Head of caudate nucleus (tissue), 42 donors: ENCODE measurements around the gene TASOR2.
A peak's percentile ranks its signal among the peaks of the same experiment; 100 is the strongest.

Source experiments
- DNase-seq, 42 donors: peaks; one replicate each; pipeline versions ENCODE4 v3.0.0 to v3.0.0-alpha.2; 2020 to 2021; ENCODE audit warnings: mixed read lengths in 7 of 42
- intact Hi-C: fragments of 100-400 bp; cut with DNase I; formaldehyde crosslinking; loops from one replicate; pipeline ENCODE4 v1.15.0; 2022

The TASOR2 gene

GRCh38 chr10:5670662-5671375, 13.8 kb upstream of the TASOR2 start:
- no peak for DNase-seq
- intact Hi-C loops = no loop called here

DNA sequence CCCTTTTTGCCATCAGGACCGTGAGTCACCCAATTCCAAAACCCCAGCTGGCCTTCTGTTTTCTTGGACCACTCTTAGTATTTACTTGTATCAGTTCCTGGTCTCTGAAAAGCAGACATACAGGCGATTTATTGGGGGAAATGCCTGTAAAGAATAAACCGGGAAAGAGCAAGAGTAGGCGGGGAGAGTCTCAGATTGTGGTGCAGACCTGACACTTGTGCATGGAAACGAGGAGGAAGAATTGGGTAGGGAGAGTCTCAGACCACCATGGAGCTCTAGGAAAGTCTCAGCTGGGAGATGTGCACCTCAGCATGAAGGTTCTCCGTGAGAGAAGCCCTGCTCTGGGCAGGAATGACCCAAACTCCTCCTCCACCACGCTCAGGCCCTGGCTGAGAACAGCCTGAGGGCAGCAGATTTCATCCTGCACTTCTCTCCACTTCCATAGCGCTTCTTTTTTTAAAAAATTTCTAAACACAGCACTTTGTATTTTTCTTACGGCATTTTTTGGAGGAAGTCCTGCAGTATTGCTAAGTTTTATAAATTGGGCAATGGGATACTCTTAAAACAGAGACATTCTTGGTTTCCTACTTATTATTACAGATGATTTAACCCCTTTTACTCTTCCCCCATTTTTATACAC, 6.1 kb upstream of the TASOR2 start:
- intact Hi-C loops = no loop called here
- DNase-seq = no peak

- intact Hi-C loops = no loop called here
- DNase-seq = no peak
Measured at GRCh38 chr10:5679037-5679435, 5.6 kb upstream of the TASOR2 start.

DNA sequence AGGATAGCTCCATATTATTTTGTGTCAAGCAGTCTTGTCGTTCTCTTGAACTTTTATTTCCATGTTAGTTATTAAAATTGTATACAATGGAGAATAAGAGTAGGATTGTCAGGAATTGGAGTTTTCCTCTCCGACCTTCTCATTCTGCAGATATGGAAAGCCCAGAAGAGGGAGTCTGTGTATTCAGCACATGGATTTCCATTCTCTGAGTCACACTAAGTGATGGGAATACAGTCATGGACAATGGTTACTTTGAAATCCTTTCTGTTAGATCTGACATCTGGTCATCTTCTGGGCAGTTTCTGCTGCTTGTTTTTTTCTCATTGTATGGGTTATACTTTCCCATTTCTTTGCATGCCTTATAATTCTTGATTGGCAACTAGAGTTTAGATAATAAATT, 5.0 kb upstream of the TASOR2 start:
- peak in 1 of 42 donors; percentile 23 for DNase-seq
- intact Hi-C loops = no loop called here

GRCh38 chr10:5681930-5682329, 2.7 kb upstream of the TASOR2 start:
- intact Hi-C loops = no loop called here
- no peak for DNase-seq

GRCh38 chr10:5683065-5683464, 1.6 kb upstream of the TASOR2 start:
- intact Hi-C loops = no loop called here

DNA sequence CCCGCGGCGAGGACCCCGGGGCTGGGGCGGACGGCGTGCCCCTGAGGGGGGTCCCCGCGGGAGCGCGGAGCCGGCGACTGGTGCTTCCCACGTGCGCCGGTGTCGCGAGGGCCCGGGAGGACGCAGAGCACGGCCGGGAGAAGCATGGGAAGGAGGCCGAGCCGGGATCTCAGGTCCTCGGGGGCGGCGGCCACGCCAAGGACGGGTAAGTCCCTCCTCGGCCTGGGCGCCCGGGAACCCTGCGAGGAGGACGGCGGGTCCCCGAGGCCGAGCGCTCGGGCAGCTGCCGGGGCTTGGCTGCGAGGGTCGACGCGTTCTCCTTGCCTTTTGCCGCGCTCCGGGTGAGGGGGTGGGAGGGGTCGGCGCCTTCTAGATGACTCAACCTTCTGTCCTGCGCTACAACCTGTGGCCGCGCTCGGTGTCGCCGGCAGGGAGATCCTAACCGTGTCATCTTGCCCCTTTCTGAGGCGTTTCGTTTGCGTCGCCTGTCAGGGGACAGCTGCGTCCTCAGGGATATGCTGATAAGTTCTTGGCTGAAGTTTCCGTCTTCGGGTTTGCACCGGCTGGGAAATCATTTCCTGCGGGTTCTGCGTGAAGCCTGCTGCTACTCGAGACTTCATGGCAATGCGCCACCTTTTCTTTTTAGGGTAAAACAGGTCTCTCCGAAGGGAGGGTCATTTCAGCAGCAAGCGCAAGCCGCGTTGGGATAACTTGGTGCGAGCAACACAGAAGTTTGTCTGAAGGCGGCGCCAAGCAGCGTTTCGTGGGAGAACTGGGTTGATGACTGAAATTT, 529 bp downstream of the TASOR2 start:
- intact Hi-C loops = loop anchor here (2.0 to 5.0 kb wide), 3 partner anchors 18 to 202 kb away; partner anchors contain the start of genes ANKRD16, ASB13 and GDI2
- peak; percentile 60 to 93 (median 80) for DNase-seq

More at GRCh38 chr10:5683065-5683464, 1.6 kb upstream of the TASOR2 start:
- DNase-seq = no peak

GRCh38 chr10:5685764-5686240, 1.2 kb downstream of the TASOR2 start:
- intact Hi-C loops = loop anchor here (2.0 to 5.0 kb wide), 3 partner anchors 19 to 201 kb away; partner anchors contain the start of genes ANKRD16, ASB13 and GDI2
- no peak for DNase-seq

GRCh38 chr10:5688587-5688986, 3.9 kb downstream of the TASOR2 start:
- intact Hi-C loops = loop anchor here (5.0 kb wide), 1 partner anchor 199 kb away; the partner anchor contains the start of gene ANKRD16
- DNase-seq = no peak

DNA sequence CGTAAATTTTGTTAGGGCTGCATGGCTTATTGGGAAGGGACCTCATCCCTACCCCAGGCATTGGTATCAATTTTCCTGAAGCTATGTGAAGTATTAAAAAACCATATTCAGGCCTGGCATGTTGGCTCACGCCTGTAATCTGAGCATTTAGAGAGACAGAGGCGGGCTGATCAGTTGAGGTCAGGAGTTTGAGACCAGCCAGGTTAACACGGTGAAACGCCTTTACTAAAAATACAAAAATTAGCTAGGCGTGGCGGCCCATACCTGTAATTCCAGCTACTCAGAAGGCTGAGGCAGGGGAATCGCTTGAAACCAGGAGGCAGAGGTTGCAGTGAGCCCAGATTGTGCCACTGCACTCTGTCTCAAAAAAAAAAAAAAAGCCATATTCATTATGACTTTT, 7.1 kb downstream of the TASOR2 start:
- intact Hi-C loops = no loop called here
- no peak for DNase-seq

GRCh38 chr10:5692461-5693358, 8.1 kb downstream of the TASOR2 start:
- peak in 39 of 42 donors; percentile 17 to 69 (median 37) for DNase-seq
- intact Hi-C loops = no loop called here

GRCh38 chr10:5694573-5694972, 9.9 kb downstream of the TASOR2 start:
- DNase-seq = no peak
- intact Hi-C loops = no loop called here

DNA sequence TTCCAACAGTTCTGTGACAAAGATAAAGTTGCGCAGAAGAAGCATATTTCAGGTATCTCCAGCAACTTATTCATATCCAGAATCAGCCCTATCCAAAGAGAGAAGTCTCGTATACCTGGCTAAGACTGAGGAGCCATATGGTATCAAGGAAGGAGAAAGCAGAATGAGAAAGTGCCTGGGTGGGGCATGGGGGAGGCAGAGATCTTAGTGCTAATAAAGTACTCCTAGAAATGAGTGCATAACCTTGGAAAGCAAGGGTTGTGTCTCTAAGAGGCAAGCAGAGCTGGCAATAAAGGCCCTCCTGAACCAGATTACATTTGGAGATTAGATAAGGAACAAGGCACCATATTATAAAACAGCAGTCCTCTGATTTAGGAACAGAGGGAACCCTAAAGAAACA, 12.7 kb downstream of the TASOR2 start:
- DNase-seq = no peak
- intact Hi-C loops = no loop called here

DNA sequence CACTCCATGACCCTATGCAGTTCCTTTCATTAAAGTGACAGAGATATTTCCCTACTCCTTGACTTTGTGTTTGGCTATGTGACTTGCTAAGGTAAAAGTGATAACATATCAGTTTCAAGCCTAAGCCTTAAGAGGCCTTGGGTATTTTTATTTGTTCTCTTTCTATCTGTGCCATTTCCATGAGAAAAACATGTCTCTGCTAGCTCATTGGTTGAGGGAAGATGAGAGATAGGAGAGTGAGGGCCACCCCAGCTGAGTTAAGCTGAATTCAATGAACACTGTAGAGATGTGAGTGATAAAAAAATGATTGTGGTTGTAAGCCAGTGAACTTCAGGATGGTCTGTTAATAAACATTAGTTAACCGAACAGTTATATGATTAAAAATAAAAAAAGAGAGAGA, 13.4 kb downstream of the TASOR2 start:
- DNase-seq = no peak
- intact Hi-C loops = no loop called here

DNA sequence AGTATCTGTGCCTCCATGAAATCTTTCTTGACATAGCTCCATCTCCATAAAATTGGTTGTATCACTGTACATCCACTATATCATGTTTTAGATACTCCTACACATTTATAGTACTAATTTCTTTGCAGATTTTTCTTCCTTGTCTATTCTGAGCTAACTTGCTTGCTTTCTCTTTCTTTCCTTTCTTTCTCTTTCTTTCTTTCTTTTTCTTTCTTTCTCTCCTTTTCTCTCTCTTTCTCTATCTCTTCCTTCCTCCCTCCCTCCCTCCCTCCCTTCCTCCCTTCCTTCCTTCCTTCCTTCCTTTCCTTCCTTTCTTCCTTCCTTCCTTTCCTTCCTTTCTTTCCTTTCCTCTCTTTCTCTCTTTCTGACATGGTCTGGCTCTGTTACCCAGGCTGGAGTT, 23.7 kb downstream of the TASOR2 start:
- DNase-seq = no peak
- intact Hi-C loops = no loop called here

GRCh38 chr10:5709865-5710264, 25.2 kb downstream of the TASOR2 start:
- intact Hi-C loops = no loop called here
- no peak for DNase-seq

DNA sequence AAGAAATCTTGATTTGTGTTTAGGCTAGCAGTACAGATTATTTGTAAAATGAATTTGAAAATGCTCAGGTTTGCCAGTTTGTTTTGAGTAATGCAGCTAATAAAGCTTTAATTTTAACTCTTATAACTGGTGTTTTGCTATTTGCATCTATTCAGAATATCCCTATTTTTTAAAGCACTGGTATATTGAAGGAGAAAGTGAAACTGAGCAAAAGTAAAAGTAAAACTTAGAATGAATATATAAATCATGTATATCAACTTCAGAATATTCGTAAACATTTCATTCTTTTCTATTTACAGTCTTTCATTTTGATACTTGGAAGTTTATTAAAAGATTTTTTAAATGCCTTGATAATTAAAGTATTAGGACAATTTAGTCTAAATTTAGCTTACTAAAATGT, 26.2 kb downstream of the TASOR2 start:
- no peak for DNase-seq
- intact Hi-C loops = no loop called here

DNA sequence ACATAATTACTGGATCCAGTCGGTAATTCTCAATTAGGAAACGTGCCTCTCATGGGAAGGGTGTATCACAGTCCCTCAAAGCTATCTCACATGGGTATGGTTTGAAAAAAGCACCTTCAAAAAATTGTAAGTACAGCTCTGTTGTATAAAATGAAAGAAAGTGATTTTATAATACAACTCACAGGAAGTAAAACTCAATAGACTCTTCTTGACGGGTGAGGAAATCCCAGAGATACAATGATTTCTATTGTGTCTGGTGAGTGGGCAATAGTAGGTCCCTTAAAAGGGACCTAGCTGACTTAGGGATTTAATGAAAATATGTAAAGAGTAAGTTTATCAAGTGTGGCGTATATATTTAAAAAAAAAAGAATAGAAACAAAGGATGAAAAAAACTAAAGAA, 27.0 kb downstream of the TASOR2 start:
- DNase-seq = no peak
- intact Hi-C loops = no loop called here

GRCh38 chr10:5719546-5719945, 34.9 kb downstream of the TASOR2 start:
- DNase-seq = no peak
- intact Hi-C loops = no loop called here
